ENCODE data around the gene MYCBP2.

GRCh38 chr13:77118134-77118533, 208.8 kb downstream of the MYCBP2 start:
- TF ChIP-seq CTCF (IDR thresholded peaks at IDR 0.05; ENCODE audit: poor library complexity): no peak
- TF ChIP-seq EZH2phosphoT487 (IDR thresholded peaks at IDR 0.05; ENCODE audit: low read depth, severe bottlenecking, unreplicated experiment): no peak
- TF ChIP-seq EZH2 (IDR thresholded peaks at IDR 0.05; ENCODE audit: borderline replicate concordance): no peak

Measured in hepatocyte (in vitro differentiated cells).